GM23248 (cell line): Measurements from ENCODE around the gene EGFR.

ENCODE experiments used
- EZH2 ChIP-seq: fragments of 200-600 bp; sonication (generic); IDR thresholded peaks from 2 replicates; pipeline ENCODE4 v1.6.1; 2018; ENCODE audit warnings: antibody characterized with exemption, mild to moderate bottlenecking; ENCODE audit not compliant: insufficient read depth, poor library complexity, severe bottlenecking
- EZH2phosphoT487 ChIP-seq: fragments of 200-600 bp; sonication (generic); IDR thresholded peaks from 2 replicates; pipeline ENCODE4 v1.6.1; 2018; ENCODE audit warnings: antibody characterized with exemption, moderate library complexity, mild to moderate bottlenecking, low read depth; ENCODE audit not compliant: insufficient read depth

DNA sequence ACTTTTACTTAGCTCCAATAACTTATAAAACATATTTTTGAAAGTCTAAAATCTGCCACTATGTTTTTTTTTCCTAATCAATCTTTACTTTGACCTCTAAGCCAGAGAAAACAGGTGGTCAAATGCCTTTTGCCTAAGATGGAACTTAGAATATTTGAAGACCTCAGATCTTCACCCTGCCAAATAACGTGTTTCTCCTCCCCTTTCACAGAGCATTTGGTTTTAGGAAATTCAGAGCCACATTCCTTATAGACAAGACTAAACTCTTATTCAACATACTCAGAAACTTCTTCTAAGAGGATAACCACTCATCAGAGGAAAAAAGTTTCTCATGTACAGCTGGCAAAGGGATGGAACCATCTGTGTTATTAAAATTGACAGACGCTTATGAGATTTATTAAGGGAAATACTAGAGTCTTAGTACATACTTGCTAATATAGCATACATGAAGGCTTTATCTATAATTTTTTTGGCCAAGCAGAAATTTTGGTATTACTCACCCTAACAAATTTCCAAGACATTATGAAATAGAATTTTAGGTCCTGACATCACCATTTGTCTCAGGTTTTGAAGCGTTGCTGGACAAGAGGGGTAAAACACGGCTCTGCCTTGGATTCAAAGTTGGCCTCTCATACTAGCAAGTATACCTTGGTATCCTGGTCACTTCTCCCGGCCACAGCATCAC is 2.6 kb upstream of the EGFR start:
- TF ChIP-seq EZH2 (no peak), EZH2phosphoT487 (no peak)
